H1 (cell line): ENCODE results near the gene TDO2. TPM values are rescaled to one million over a fixed set of nuclear protein-coding genes. Genes with fewer than 3 reads are reported as not detected.

Source experiments
- ASH2L ChIP-seq: fragments of 200-600, 300-600 bp; sonication (generic); IDR thresholded peaks from one replicate; pipeline ENCODE4 v1.7.1; 2017; ENCODE audit warnings: low read length
- ATF3 ChIP-seq: IDR thresholded peaks from 2 replicates; pipeline ENCODE4 v1.6.1; 2011; ENCODE audit warnings: low read depth, mild to moderate bottlenecking, low read length; ENCODE audit not compliant: insufficient read depth
- CEBPB ChIP-seq: IDR thresholded peaks from 2 replicates; pipeline ENCODE4 v1.6.1; 2012; ENCODE audit warnings: low read depth, low read length
- CHD7 ChIP-seq: fragments of 300-600 bp; sonication (generic); IDR thresholded peaks from 2 replicates; pipeline ENCODE4 v1.7.1; 2012; ENCODE audit warnings: low read length, moderate library complexity, mild to moderate bottlenecking, inconsistent platforms; ENCODE audit not compliant: insufficient replicate concordance
- FOSL1 ChIP-seq: IDR thresholded peaks from 2 replicates; pipeline ENCODE4 v1.6.1; 2011; ENCODE audit warnings: mild to moderate bottlenecking, low read depth, low read length, moderate library complexity; ENCODE audit not compliant: insufficient read depth
- MAX ChIP-seq: IDR thresholded peaks from 2 replicates; pipeline ENCODE4 v1.6.1; 2012; ENCODE audit warnings: inconsistent platforms
- NANOG ChIP-seq: IDR thresholded peaks from 2 replicates; pipeline ENCODE4 v1.6.1; 2011; ENCODE audit warnings: low read length, low read depth, mild to moderate bottlenecking, inconsistent platforms; ENCODE audit not compliant: insufficient read depth, poor library complexity, severe bottlenecking
- POLR2A ChIP-seq, 2 experiments: IDR thresholded peaks; 1 replicate in 1 of 2; 2 replicates in 1 of 2; pipeline ENCODE4 v1.6.1; 2011; ENCODE audit warnings: low read depth in 2 of 2, low read length in 2 of 2, mild to moderate bottlenecking in 2 of 2; ENCODE audit errors: control extremely low read depth in 1 of 2
- RAD21 ChIP-seq, 2 experiments: IDR thresholded peaks in 1 of 2; conservative IDR thresholded peaks in 1 of 2; 2 replicates each; pipeline ENCODE4 v1.6.1; 2011; ENCODE audit warnings: low read depth in 2 of 2, low read length in 2 of 2, improper control_type of control experiment in 1 of 2, inconsistent platforms in 1 of 2, mild to moderate bottlenecking in 1 of 2, moderate library complexity in 1 of 2
- SP1 ChIP-seq: IDR thresholded peaks from 2 replicates; pipeline ENCODE4 v1.6.1; 2011; ENCODE audit warnings: low read depth, low read length
- SP4 ChIP-seq: IDR thresholded peaks from 2 replicates; pipeline ENCODE4 v1.6.1; 2012; ENCODE audit warnings: low read length, inconsistent platforms
- polyA plus RNA-seq, 7 experiments: library from polyadenylated mRNA; depleted of rRNA in 3 of 7; stranded (reverse) in 5 of 7; unstranded in 2 of 7; fragments of >200 nt in 5 of 7; fragments of 200-250 nt in 2 of 7; gene quantifications; 1 replicate in 5 of 7; 2 replicates in 1 of 7; 4 replicates in 1 of 7; pipeline versions ENCODE4 v1.2.1 to v1.2.3, GENCODE V29; 2011 to 2013; ENCODE audit warnings: missing spikeins in 2 of 7, mixed read lengths in 2 of 7
- total RNA-seq: library from RNA; stranded (reverse); fragmentation: NEBNext Ultra II Directional; extraction: Animal tissue kit (Norgen Biotek cat#: 25700); gene quantifications from 2 replicates; pipeline ENCODE4 v1.2.1, GENCODE V29; 2021

Gene TDO2
- total and polyA plus RNA-seq, 2 of the 8 experiments (the other 6 are each of a cell fraction or from before 2014, with no cell fraction given), result 0.03 TPM; not detected in 1

- TF ChIP-seq CHD7 (no peak), ASH2L (no peak), SP1 (no peak), FOSL1 (no peak), NANOG (no peak), SP4 (no peak), MAX (no peak), ATF3 (no peak), CEBPB (no peak), POLR2A (IDR thresholded peaks at IDR 0.05; ENCODE audit: control extremely low read depth in 1 of 2, low read depth in 2 of 2, low read length in 2 of 2) (no peak), RAD21 (IDR thresholded peaks at IDR 0.05 in 1 of 2, conservative IDR thresholded peaks at IDR 0.05 in 1 of 2; ENCODE audit: low read depth in 2 of 2, low read length in 2 of 2) (no peak)
- TF ChIP-seq, all 59 proteins: peak for 0
Observed at GRCh38 chr4:155889946-155890345, 13.6 kb upstream of the TDO2 start (continued).
